ENCODE measurements around the gene ZMIZ1.

GRCh38 chr10:79335094-79335469 lies 266.3 kb downstream of the ZMIZ1 start:
- no peak for TF ChIP-seq CTCF (IDR thresholded peaks at IDR 0.05)
- no peak for TF ChIP-seq POLR2AphosphoS5 (IDR thresholded peaks at IDR 0.05)
- TF ChIP-seq EP300 (IDR thresholded peaks at IDR 0.05): no peak
